Mesendoderm (in vitro differentiated cells): ENCODE data around the gene MRAP. TPM values are rescaled to one million over a fixed set of nuclear protein-coding genes. Genes with fewer than 3 reads are reported as not detected.

Source experiments
- DNase-seq: peaks from one replicate; pipeline ENCODE4 v3.0.0; 2013
- H2AK5ac ChIP-seq: 2 replicates; pipeline ENCODE4 v1.6.1; 2013; ENCODE audit warnings: low read length, inconsistent platforms
- H2BK120ac ChIP-seq: 2 replicates; pipeline ENCODE4 v1.6.1; 2013; ENCODE audit warnings: low read depth, mild to moderate bottlenecking, low read length, moderate library complexity, mixed read lengths
- H2BK15ac ChIP-seq: replicated peaks from 2 replicates; pipeline ENCODE4 v1.6.1; 2013; ENCODE audit warnings: low read depth, mild to moderate bottlenecking, moderate library complexity
- H2BK5ac ChIP-seq: 2 replicates; pipeline ENCODE4 v1.6.1; 2013; ENCODE audit warnings: low read length, inconsistent platforms
- H3K18ac ChIP-seq: 2 replicates; pipeline ENCODE4 v1.6.1; 2013; ENCODE audit warnings: mild to moderate bottlenecking, low read length, mixed read lengths
- H3K23ac ChIP-seq: one replicate; pipeline ENCODE4 v1.6.1; 2013; ENCODE audit warnings: low read length
- H3K27ac ChIP-seq: 2 replicates; pipeline ENCODE4 v1.5.1; 2013; ENCODE audit warnings: low read depth, mild to moderate bottlenecking, inconsistent platforms, low read length, moderate library complexity
- H3K27me3 ChIP-seq: 2 replicates; pipeline ENCODE4 v1.6.1; 2013; ENCODE audit warnings: low read length, control low read depth, mild to moderate bottlenecking, inconsistent platforms; ENCODE audit not compliant: insufficient read depth, poor library complexity
- H3K36me3 ChIP-seq: 2 replicates; pipeline ENCODE4 v1.6.1; 2013; ENCODE audit warnings: low read length, inconsistent platforms; ENCODE audit not compliant: control insufficient read depth, insufficient read depth
- H3K4ac ChIP-seq: one replicate; pipeline ENCODE4 v1.6.1; 2013; ENCODE audit warnings: low read depth, mild to moderate bottlenecking, low read length, moderate library complexity
- H3K4me1 ChIP-seq: 2 replicates; pipeline ENCODE4 v1.6.1; 2013; ENCODE audit warnings: low read depth, low read length, inconsistent platforms; ENCODE audit not compliant: control insufficient read depth
- H3K4me2 ChIP-seq: 2 replicates; pipeline ENCODE4 v1.6.1; 2013; ENCODE audit warnings: low read length
- H3K4me3 ChIP-seq: 2 replicates; pipeline ENCODE4 v1.5.1; 2013; ENCODE audit warnings: mild to moderate bottlenecking, low read length
- H3K56ac ChIP-seq: one replicate; pipeline ENCODE4 v1.6.1; 2013; ENCODE audit warnings: low read length
- H3K79me1 ChIP-seq: 2 replicates; pipeline ENCODE4 v1.6.1; 2013; ENCODE audit warnings: low read length, inconsistent platforms
- H3K79me2 ChIP-seq: 2 replicates; pipeline ENCODE4 v1.6.1; 2013; ENCODE audit warnings: mild to moderate bottlenecking, low read length; ENCODE audit not compliant: control insufficient read depth, insufficient read depth
- H3K9ac ChIP-seq: 2 replicates; pipeline ENCODE4 v1.6.1; 2013; ENCODE audit warnings: low read length, inconsistent platforms
- H4K5ac ChIP-seq: one replicate; pipeline ENCODE4 v1.6.1; 2013; ENCODE audit warnings: low read length
- H4K8ac ChIP-seq: one replicate; pipeline ENCODE4 v1.6.1; 2013; ENCODE audit warnings: low read depth, mild to moderate bottlenecking, control low read depth, low read length, moderate library complexity
- WGBS: extraction: QIAGEN DNeasy Blood & Tissue Kit; methylation state at CpG from one replicate; pipeline ENCODE4 v1.1.7; 2013; ENCODE audit warnings: low lambda C conversion rate, missing lambda C conversion rate; ENCODE audit not compliant: insufficient coverage; ENCODE audit errors: extremely low coverage; 5-methylcytosine and 5-hydroxymethylcytosine counted together
- polyA plus RNA-seq, 2 experiments: library from polyadenylated mRNA; stranded (reverse); fragments of 200-250 nt; gene quantifications; one replicate each; pipeline ENCODE4 v1.2.3, GENCODE V29; 2013

Gene MRAP
- not detected for polyA plus RNA-seq (2013, experiment 1 of 2)
- polyA plus RNA-seq (2013, experiment 2 of 2) = not detected

DNA sequence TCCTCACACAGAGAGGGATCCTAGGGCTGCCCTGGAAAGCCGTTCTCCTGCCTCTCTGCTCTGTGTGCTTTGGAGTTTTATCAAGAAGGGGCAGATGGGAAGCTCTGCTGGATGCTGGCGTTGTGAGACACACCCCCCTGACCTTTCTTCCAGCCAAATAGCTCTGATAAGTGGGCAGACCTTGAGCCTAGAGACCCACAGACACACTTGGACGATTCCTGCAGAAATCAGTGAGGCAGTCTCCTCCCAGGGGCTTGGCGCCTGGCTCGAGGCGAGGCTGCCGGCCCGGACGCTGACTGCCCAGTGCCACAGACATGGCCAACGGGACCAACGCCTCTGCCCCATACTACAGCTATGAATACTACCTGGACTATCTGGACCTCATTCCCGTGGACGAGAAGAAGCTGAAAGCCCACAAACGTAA is at the start of gene MRAP:
Gene MRAP, plus strand, starts transcription at position 198 of the 424 bp plus-strand sequence. Its CDS starts 117 bp downstream, at position 315.
- no peak within 1 kb of the TSS for H3K18ac ChIP-seq
- H3K27me3 ChIP-seq = no peaks in the 10 kb centered on the region
- no peak within 1 kb of the TSS for H3K27ac ChIP-seq
- no peak within 1 kb of the TSS for H2BK15ac ChIP-seq
- H3K4me2 ChIP-seq = no peak within 1 kb of the TSS
- no peaks in the 10 kb centered on the region for H3K36me3 ChIP-seq
- H3K4ac ChIP-seq = no peak within 1 kb of the TSS
- H4K8ac ChIP-seq = no peak within 1 kb of the TSS
- no peak within 1 kb of the TSS for H4K5ac ChIP-seq
- no peak within 1 kb of the TSS for H3K56ac ChIP-seq
- no CpG with 5 or more reads among the region's 14 CpGs for WGBS
- no peaks in the 10 kb centered on the region for H3K4me1 ChIP-seq
- H2BK5ac ChIP-seq = no peak within 1 kb of the TSS
- no peak within 1 kb of the TSS for H3K23ac ChIP-seq
- H3K79me2 ChIP-seq = no peaks in the 10 kb centered on the region
- H3K4me3 ChIP-seq = no peak within 1 kb of the TSS
- no peak within 1 kb of the TSS for H2BK120ac ChIP-seq
- DNase-seq = no peak
- H3K79me1 ChIP-seq = no peaks in the 10 kb centered on the region
- no peak within 1 kb of the TSS for H2AK5ac ChIP-seq
- H3K9ac ChIP-seq = no peak within 1 kb of the TSS

GRCh38 chr21:32249511-32250280 is 49.0 kb upstream of the MRAP start:
- Histone ChIP-seq H4K5ac (no peak overlapping the region), H3K79me2 (no peaks in the 10 kb centered on the region), H2BK15ac (no peak overlapping the region), H3K4ac (no peak overlapping the region), H3K4me1 (no peaks in the 10 kb centered on the region), H2AK5ac (no peak overlapping the region), H3K56ac (no peak overlapping the region), H3K27me3 (no peaks in the 10 kb centered on the region), H4K8ac (no peak overlapping the region), H3K4me3 (no peak overlapping the region), H3K4me2 (no peak overlapping the region), H3K27ac (no peak overlapping the region), H3K18ac (no peak overlapping the region), H3K79me1 (no peaks in the 10 kb centered on the region), H2BK5ac (no peak overlapping the region), H2BK120ac (no peak overlapping the region), H3K36me3 (no peaks in the 10 kb centered on the region), H3K23ac (no peak overlapping the region), H3K9ac (no peak overlapping the region)
- no peak for DNase-seq
- no CpG with 5 or more reads among the region's 15 CpGs for WGBS

DNA sequence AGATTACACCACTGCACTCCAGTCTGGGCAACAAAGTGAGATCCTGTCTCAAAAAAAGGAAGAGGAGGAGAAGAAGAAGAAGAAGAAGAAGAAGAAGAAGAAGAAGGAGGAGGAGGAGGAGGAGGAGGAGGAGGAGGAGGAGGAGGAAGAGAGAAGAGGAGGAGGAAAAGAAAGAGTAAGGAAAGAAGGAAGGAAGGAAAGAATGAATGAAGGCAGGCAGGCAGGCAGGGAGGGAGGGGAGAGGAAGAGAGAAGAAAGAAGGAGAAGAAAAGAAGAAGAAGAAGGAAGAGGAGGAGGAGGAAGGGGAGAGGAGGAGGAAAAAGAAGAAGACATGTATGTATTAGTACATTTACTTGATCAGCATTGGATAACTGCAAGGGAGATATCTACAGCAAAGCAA is 46.5 kb upstream of the MRAP start:
- no peak overlapping the region for H3K4me2 ChIP-seq
- H3K4me1 ChIP-seq = no peaks in the 10 kb centered on the region
- H2BK120ac ChIP-seq = no peak overlapping the region
- no peak for DNase-seq
- no peak overlapping the region for H4K5ac ChIP-seq
- H3K79me1 ChIP-seq = no peaks in the 10 kb centered on the region
- no peak overlapping the region for H4K8ac ChIP-seq
- no peak overlapping the region for H3K9ac ChIP-seq
- H3K27me3 ChIP-seq = no peaks in the 10 kb centered on the region
- H2BK15ac ChIP-seq = no peak overlapping the region
- H3K79me2 ChIP-seq = no peaks in the 10 kb centered on the region
- no peak overlapping the region for H3K4me3 ChIP-seq
- H3K18ac ChIP-seq = no peak overlapping the region
- no peak overlapping the region for H3K27ac ChIP-seq
- H2BK5ac ChIP-seq = no peak overlapping the region
- H2AK5ac ChIP-seq = no peak overlapping the region
- no peak overlapping the region for H3K4ac ChIP-seq
- H3K23ac ChIP-seq = no peak overlapping the region
- H3K36me3 ChIP-seq = no peaks in the 10 kb centered on the region
- H3K56ac ChIP-seq = no peak overlapping the region

DNA sequence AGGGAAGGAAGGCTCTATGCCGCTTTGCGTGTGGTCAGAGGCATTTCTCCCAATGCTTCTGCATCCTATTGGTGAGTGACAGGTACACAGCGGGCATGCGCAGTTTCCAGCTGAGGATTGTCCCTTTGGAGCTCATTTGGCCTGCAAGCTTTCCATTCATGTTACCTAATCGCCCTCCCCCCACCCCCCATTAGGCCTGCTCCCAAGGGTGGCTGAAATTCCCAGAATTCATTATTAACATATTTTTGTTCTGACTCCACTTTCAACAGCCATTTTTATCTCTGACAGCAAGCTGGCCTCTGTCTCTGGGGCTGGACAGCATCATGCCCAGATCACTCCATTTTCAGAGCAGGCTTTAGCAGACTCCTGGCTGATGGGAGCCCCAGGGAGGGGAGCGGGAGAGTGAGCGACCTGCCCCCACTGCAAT is 45.4 kb upstream of the MRAP start:
- Histone ChIP-seq H3K79me1 (no peaks in the 10 kb centered on the region), H4K8ac (no peak overlapping the region), H3K9ac (no peak overlapping the region), H2BK120ac (no peak overlapping the region), H3K4me3 (no peak overlapping the region), H3K27me3 (no peaks in the 10 kb centered on the region), H3K56ac (no peak overlapping the region), H3K36me3 (no peaks in the 10 kb centered on the region), H3K4me1 (no peaks in the 10 kb centered on the region), H4K5ac (no peak overlapping the region), H2BK5ac (no peak overlapping the region), H3K4ac (no peak overlapping the region), H3K79me2 (no peaks in the 10 kb centered on the region), H3K4me2 (no peak overlapping the region), H3K18ac (no peak overlapping the region), H3K23ac (no peak overlapping the region), H2BK15ac (no peak overlapping the region), H2AK5ac (no peak overlapping the region), H3K27ac (no peak overlapping the region)
- no peak for DNase-seq
- WGBS = no CpG with 5 or more reads among the region's 7 CpGs

- Histone ChIP-seq H3K4ac (no peak overlapping the region), H3K27ac (no peak overlapping the region), H2BK120ac (no peak overlapping the region), H2BK15ac (no peak overlapping the region), H2BK5ac (no peak overlapping the region), H4K5ac (no peak overlapping the region), H3K36me3 (no peaks in the 10 kb centered on the region), H3K4me3 (no peak overlapping the region), H4K8ac (no peak overlapping the region), H3K79me2 (no peaks in the 10 kb centered on the region), H3K79me1 (no peaks in the 10 kb centered on the region), H3K27me3 (no peaks in the 10 kb centered on the region), H2AK5ac (no peak overlapping the region), H3K4me1 (no peaks in the 10 kb centered on the region), H3K9ac (no peak overlapping the region), H3K18ac (no peak overlapping the region), H3K4me2 (no peak overlapping the region), H3K23ac (no peak overlapping the region), H3K56ac (no peak overlapping the region)
- no peak for DNase-seq
- WGBS = no CpG with 5 or more reads among the region's 12 CpGs
Measured at GRCh38 chr21:32256251-32256650, 42.4 kb upstream of the MRAP start.
